ENCODE data around the gene PRKCE.

DNA sequence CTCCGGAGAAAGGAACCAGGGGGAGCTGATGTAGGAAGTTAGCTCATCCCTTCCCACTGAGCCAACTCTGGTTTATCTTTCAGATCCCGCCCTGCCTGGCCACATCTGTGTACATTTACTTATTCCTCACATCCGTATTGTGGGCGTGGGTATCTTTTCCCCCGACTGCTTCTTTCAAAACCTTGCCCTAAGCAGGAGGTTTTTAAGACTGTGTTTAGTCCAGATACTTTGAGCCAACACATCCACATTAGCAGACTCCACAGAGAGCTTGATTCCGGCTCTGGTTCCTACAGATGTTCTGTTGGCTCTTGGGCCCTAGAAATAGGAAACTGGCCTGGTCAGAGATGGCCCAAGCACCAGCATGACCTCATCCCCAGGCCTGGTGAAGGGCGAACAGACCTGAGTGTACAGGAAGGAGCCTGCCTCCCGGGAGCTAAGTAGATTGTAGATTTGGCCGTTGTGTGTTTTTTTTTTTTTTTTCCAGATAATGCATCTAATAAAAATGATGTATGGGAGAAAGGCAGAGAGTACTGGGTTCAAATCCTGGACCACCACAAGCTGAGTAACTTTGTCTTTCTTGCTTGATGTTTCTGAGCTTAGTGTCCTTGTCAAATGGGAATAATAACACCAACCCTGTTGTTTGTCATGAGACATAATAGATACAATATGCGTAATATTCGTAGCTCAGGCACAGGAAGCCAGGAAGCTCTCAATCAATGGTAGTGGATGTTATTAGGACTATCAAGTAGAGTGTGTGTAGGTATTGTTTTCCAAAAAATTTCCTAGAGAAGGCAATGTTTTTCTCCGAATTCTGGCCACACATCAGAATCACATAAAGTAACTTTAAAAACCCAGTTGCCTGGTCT, 92.3 kb downstream of the PRKCE start:
- TF ChIP-seq, protein P1, sequence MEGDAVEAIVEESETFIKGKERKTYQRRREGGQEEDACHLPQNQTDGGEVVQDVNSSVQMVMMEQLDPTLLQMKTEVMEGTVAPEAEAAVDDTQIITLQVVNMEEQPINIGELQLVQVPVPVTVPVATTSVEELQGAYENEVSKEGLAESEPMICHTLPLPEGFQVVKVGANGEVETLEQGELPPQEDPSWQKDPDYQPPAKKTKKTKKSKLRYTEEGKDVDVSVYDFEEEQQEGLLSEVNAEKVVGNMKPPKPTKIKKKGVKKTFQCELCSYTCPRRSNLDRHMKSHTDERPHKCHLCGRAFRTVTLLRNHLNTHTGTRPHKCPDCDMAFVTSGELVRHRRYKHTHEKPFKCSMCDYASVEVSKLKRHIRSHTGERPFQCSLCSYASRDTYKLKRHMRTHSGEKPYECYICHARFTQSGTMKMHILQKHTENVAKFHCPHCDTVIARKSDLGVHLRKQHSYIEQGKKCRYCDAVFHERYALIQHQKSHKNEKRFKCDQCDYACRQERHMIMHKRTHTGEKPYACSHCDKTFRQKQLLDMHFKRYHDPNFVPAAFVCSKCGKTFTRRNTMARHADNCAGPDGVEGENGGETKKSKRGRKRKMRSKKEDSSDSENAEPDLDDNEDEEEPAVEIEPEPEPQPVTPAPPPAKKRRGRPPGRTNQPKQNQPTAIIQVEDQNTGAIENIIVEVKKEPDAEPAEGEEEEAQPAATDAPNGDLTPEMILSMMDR (IDR thresholded peaks at IDR 0.05): no peak
- TF ChIP-seq TCF7L2 (IDR thresholded peaks at IDR 0.05; ENCODE audit: low read depth, low read length): no peak
- no peak for TF ChIP-seq POLR2AphosphoS5 (IDR thresholded peaks at IDR 0.05; ENCODE audit: low read depth, low read length)
- TF ChIP-seq, protein P2, sequence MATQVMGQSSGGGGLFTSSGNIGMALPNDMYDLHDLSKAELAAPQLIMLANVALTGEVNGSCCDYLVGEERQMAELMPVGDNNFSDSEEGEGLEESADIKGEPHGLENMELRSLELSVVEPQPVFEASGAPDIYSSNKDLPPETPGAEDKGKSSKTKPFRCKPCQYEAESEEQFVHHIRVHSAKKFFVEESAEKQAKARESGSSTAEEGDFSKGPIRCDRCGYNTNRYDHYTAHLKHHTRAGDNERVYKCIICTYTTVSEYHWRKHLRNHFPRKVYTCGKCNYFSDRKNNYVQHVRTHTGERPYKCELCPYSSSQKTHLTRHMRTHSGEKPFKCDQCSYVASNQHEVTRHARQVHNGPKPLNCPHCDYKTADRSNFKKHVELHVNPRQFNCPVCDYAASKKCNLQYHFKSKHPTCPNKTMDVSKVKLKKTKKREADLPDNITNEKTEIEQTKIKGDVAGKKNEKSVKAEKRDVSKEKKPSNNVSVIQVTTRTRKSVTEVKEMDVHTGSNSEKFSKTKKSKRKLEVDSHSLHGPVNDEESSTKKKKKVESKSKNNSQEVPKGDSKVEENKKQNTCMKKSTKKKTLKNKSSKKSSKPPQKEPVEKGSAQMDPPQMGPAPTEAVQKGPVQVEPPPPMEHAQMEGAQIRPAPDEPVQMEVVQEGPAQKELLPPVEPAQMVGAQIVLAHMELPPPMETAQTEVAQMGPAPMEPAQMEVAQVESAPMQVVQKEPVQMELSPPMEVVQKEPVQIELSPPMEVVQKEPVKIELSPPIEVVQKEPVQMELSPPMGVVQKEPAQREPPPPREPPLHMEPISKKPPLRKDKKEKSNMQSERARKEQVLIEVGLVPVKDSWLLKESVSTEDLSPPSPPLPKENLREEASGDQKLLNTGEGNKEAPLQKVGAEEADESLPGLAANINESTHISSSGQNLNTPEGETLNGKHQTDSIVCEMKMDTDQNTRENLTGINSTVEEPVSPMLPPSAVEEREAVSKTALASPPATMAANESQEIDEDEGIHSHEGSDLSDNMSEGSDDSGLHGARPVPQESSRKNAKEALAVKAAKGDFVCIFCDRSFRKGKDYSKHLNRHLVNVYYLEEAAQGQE (IDR thresholded peaks at IDR 0.05; ENCODE audit: insufficient read depth in 1 of 2, low read depth in 2 of 2, low read length in 1 of 2): no peak
- no peak for TF ChIP-seq SIN3A (IDR thresholded peaks at IDR 0.05; ENCODE audit: borderline replicate concordance, insufficient read depth, low read depth, low read length)
